ENCODE data around the gene DOCK3.
"Not testable (repeated sequence)": the region's sequence is repeated elsewhere in the genome, so short reads cannot be mapped to it uniquely, and the experiment has no call there.

Gene DOCK3

GRCh38 chr3:50953825-50954414 lies 279.2 kb downstream of the DOCK3 start:
- peaks cover 2% of the 10 kb centered on the region for H3K27me3 Mint-ChIP-seq
- H3K27ac Mint-ChIP-seq = no peak overlapping the region
- H3K36me3 Mint-ChIP-seq (ENCODE audit: low read depth) = no peaks in the 10 kb centered on the region
- H3K4me3 Mint-ChIP-seq = no peak overlapping the region
- no peak for DNase-seq
- ATAC-seq = no peak
- no peaks in the 10 kb centered on the region for H3K9me3 Mint-ChIP-seq
- H3K4me1 Mint-ChIP-seq = peaks cover 13% of the 10 kb centered on the region

DNA sequence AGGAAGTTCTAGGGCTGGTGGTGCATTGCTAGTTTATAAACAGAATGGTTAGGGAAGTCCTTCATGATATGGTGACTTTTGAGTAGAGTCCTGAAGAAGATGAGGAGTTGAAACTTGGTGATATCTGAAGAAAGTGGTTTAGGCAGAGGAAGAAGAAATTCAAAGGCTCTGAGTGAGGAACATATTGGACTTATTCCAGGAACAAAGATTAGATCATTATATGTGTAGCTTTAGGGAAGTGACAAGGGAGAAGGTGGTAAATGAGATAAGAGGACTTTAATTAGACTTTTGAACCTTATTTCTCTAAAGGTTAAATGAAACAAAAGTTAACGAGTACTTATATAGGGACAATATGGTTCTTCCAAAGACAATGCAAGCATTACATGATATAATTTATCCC lies 286.7 kb downstream of the DOCK3 start:
- Mint-ChIP-seq H3K9me3 (no peaks in the 10 kb centered on the region), H3K4me3 (no peak overlapping the region), H3K27me3 (peaks cover 3% of the 10 kb centered on the region), H3K36me3 (ENCODE audit: low read depth) (no peaks in the 10 kb centered on the region), H3K4me1 (no peaks in the 10 kb centered on the region), H3K27ac (no peak overlapping the region)
- no peak for DNase-seq
- no peak for ATAC-seq

GRCh38 chr3:50971487-50971924 lies 296.8 kb downstream of the DOCK3 start:
- DNase-seq (peak; percentile 45), ATAC-seq (peak; percentile 73)
- no peaks in the 10 kb centered on the region for H3K36me3 Mint-ChIP-seq (ENCODE audit: low read depth)
- no peaks in the 10 kb centered on the region for H3K27me3 Mint-ChIP-seq
- no peak overlapping the region for H3K27ac Mint-ChIP-seq
- peaks cover 10% of the 10 kb centered on the region for H3K4me1 Mint-ChIP-seq
- H3K9me3 Mint-ChIP-seq = no peaks in the 10 kb centered on the region
- no peak overlapping the region for H3K4me3 Mint-ChIP-seq

DNA sequence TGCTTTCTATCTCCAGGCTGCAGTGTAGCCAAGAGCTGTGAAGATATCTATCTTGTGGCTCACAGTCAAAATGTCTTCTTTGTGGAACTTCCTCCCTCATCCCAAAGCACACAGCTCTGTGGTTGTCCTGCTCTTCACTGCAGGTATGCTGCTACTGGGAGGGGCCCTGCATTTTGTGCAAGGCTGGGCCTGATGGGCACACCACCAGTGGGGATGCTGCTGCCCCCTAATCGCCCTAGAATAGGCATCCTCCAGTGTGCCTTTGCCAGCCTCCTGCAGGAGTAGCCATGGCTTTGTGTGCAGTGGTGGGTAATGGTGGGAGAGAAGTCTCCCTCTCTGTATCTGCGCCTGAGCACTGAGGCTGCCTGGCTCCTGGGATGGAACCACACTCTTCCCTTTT lies 297.3 kb downstream of the DOCK3 start:
- H3K9me3 Mint-ChIP-seq = no peaks in the 10 kb centered on the region
- H3K27ac Mint-ChIP-seq = no peak overlapping the region
- ATAC-seq (no peak), DNase-seq (no peak)
- peaks cover 10% of the 10 kb centered on the region for H3K4me1 Mint-ChIP-seq
- H3K36me3 Mint-ChIP-seq (ENCODE audit: low read depth) = no peaks in the 10 kb centered on the region
- H3K4me3 Mint-ChIP-seq = no peak overlapping the region
- no peaks in the 10 kb centered on the region for H3K27me3 Mint-ChIP-seq

- DNase-seq; H3K36me3 Mint-ChIP-seq (ENCODE audit: low read depth); ATAC-seq; H3K4me1 Mint-ChIP-seq; H3K9me3 Mint-ChIP-seq; H3K27me3 Mint-ChIP-seq; H3K27ac Mint-ChIP-seq; H3K4me3 Mint-ChIP-seq: not testable (repeated sequence)
Observed at GRCh38 chr3:50978586-50978985, 303.9 kb downstream of the DOCK3 start.

- Mint-ChIP-seq H3K4me3 (no peak overlapping the region), H3K27ac (no peak overlapping the region), H3K27me3 (no peaks in the 10 kb centered on the region), H3K36me3 (ENCODE audit: low read depth) (peaks cover 1% of the 10 kb centered on the region), H3K9me3 (no peaks in the 10 kb centered on the region), H3K4me1 (no peaks in the 10 kb centered on the region)
- DNase-seq (no peak), ATAC-seq (no peak)
Observed at GRCh38 chr3:50978991-50979667, 304.4 kb downstream of the DOCK3 start.

- DNase-seq = no peak
- H3K27me3 Mint-ChIP-seq = no peaks in the 10 kb centered on the region
- H3K36me3 Mint-ChIP-seq (ENCODE audit: low read depth) = peaks cover 1% of the 10 kb centered on the region
- H3K4me3 Mint-ChIP-seq = no peak overlapping the region
- H3K9me3 Mint-ChIP-seq = no peaks in the 10 kb centered on the region
- ATAC-seq = no peak
- no peaks in the 10 kb centered on the region for H3K4me1 Mint-ChIP-seq
- H3K27ac Mint-ChIP-seq = no peak overlapping the region
Observed at GRCh38 chr3:50982540-50983325, 308.0 kb downstream of the DOCK3 start.

GRCh38 chr3:50983887-50984286 lies 309.2 kb downstream of the DOCK3 start:
- Mint-ChIP-seq H3K36me3 (ENCODE audit: low read depth) (peaks cover 1% of the 10 kb centered on the region), H3K4me3 (no peak overlapping the region), H3K27ac (no peak overlapping the region), H3K4me1 (no peaks in the 10 kb centered on the region), H3K9me3 (no peaks in the 10 kb centered on the region), H3K27me3 (no peaks in the 10 kb centered on the region)
- DNase-seq = no peak
- no peak for ATAC-seq

DNA sequence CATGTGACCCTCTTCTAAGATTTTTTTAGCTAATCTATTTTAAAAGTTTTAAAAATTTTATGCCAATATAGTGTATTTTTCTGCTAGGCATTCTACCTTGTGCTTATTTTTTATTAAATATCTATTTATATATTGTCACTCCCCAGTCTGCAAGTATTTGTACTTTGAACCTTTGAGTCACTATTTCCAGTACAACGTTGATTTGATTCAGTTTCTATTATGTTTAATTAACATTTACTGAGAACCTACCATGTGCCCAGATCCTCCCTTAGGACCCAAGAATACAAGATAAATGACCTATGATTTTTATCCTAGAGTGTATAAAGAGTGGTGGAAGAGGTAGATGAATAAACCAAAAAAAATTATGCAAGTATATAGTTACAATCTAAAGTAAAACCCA lies 311.2 kb downstream of the DOCK3 start:
- Mint-ChIP-seq H3K4me3 (no peak overlapping the region), H3K4me1 (no peaks in the 10 kb centered on the region), H3K27me3 (no peaks in the 10 kb centered on the region), H3K27ac (no peak overlapping the region), H3K36me3 (ENCODE audit: low read depth) (peaks cover 3% of the 10 kb centered on the region), H3K9me3 (peaks cover 8% of the 10 kb centered on the region)
- no peak for DNase-seq
- no peak for ATAC-seq

DNA sequence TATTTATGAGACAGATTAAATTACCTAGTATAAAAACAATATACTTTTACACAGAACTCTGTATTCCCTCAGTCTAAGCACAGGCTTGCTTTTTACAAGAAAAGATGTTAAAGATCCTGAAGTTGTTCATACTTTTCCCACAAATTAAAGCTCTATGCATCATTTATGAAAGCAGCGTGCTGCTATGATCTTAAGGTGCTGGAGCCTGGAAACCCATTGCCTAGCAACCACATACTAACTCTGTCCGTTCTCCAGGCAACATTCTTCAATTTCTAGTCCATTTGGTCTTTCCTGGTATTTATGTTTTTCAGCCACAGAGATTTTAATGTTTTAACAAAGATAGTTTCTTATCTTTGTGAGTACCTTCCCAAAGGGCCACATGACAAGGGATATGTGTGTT lies 312.0 kb downstream of the DOCK3 start:
- H3K9me3 Mint-ChIP-seq = peaks cover 15% of the 10 kb centered on the region
- no peak for DNase-seq

DNA sequence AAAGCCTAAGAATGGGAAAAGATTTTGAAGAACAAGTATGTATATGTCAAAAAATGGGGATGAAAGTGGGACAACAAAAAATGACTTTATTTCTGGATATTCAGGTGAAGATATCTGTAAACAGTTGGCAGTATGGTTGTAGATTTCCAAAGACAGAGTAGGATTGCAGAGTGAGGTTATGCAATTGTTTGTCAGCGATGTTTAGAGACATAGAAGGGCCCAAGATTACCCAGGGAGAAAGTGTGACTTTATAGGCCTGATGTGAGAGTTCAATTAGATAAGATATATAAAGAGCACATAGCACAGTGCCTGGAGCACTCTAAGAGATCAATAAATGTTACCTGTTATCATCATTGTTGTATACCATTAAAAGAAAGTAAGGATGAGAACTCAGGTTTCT lies 319.8 kb downstream of the DOCK3 start:
- Mint-ChIP-seq H3K4me1 (no peaks in the 10 kb centered on the region), H3K4me3 (no peak overlapping the region), H3K36me3 (ENCODE audit: low read depth) (peaks cover 3% of the 10 kb centered on the region), H3K27me3 (no peaks in the 10 kb centered on the region), H3K27ac (no peak overlapping the region), H3K9me3 (peaks cover 18% of the 10 kb centered on the region)
- DNase-seq = no peak
- ATAC-seq = no peak

More for the DNA sequence above, 312.0 kb downstream of the DOCK3 start:
- H3K27ac Mint-ChIP-seq = no peak overlapping the region
- peaks cover 5% of the 10 kb centered on the region for H3K36me3 Mint-ChIP-seq (ENCODE audit: low read depth)
- H3K4me3 Mint-ChIP-seq = no peak overlapping the region
- no peak for ATAC-seq
- H3K27me3 Mint-ChIP-seq = no peaks in the 10 kb centered on the region
- H3K4me1 Mint-ChIP-seq = no peaks in the 10 kb centered on the region

GRCh38 chr3:50995085-50995824 lies 320.5 kb downstream of the DOCK3 start:
- H3K36me3 Mint-ChIP-seq (ENCODE audit: low read depth) = peaks cover 3% of the 10 kb centered on the region
- DNase-seq (no peak), ATAC-seq (no peak)
- H3K4me1 Mint-ChIP-seq = no peaks in the 10 kb centered on the region
- H3K27ac Mint-ChIP-seq = no peak overlapping the region
- no peaks in the 10 kb centered on the region for H3K27me3 Mint-ChIP-seq
- H3K9me3 Mint-ChIP-seq = peaks cover 14% of the 10 kb centered on the region
- no peak overlapping the region for H3K4me3 Mint-ChIP-seq

DNA sequence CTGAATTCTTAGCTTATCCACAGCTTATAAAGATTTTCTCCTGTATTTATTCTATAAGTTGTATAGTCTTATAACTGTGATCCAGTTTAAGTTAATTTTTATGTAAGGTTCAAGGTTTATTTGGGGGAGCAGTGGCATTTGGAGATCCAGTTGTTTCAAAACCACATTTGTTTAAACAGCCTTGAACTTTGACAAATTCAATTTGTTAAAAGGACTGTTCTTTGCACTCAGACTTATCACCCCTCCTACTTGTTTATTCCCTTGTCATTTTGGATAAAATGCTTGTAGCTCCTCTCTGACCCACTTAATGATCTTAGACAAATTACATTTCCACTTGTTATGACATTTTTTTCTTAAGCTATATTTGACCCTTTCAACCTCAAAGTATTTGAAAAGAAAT lies 327.8 kb downstream of the DOCK3 start:
- DNase-seq = no peak
- no peaks in the 10 kb centered on the region for H3K36me3 Mint-ChIP-seq (ENCODE audit: low read depth)
- ATAC-seq = no peak
- H3K4me1 Mint-ChIP-seq = no peaks in the 10 kb centered on the region
- no peak overlapping the region for H3K27ac Mint-ChIP-seq
- no peak overlapping the region for H3K4me3 Mint-ChIP-seq
- H3K27me3 Mint-ChIP-seq = no peaks in the 10 kb centered on the region
- H3K9me3 Mint-ChIP-seq = no peaks in the 10 kb centered on the region

- DNase-seq (no peak), ATAC-seq (no peak)
- Mint-ChIP-seq H3K27ac (no peak overlapping the region), H3K27me3 (no peaks in the 10 kb centered on the region), H3K9me3 (no peaks in the 10 kb centered on the region), H3K4me3 (no peak overlapping the region), H3K4me1 (no peaks in the 10 kb centered on the region), H3K36me3 (ENCODE audit: low read depth) (no peaks in the 10 kb centered on the region)
Observed at GRCh38 chr3:51004235-51004634, 329.5 kb downstream of the DOCK3 start.

Data from activated naive CD8-positive, alpha-beta T cell treated with anti-CD3 and anti-CD28 coated beads, Interleukin-2, amount 50 U/mL, for 24 hours (primary cell).